DOHH2 (cell line): Measurements from ENCODE around the gene NKAIN2.

ENCODE experiments used
- H3F3A ChIP-seq: fragments of 200-600 bp; sonication (generic), shearing (Covaris generic); 2 replicates; pipeline ENCODE4 v1.6.0; 2016; ENCODE audit warnings: antibody characterized with exemption, mild to moderate bottlenecking; ENCODE audit not compliant: control insufficient read depth, insufficient read depth
- H3K27ac ChIP-seq: fragments of 200-600 bp; sonication (generic); 2 replicates; pipeline ENCODE4 v1.5.1; 2014; ENCODE audit warnings: low read depth, mild to moderate bottlenecking, low read length, moderate library complexity
- H3K27me3 ChIP-seq: fragments of 200-600 bp; sonication (generic); 2 replicates; pipeline ENCODE4 v1.6.1; 2014; ENCODE audit warnings: mild to moderate bottlenecking, low read length, mixed read lengths; ENCODE audit not compliant: control insufficient read depth
- H3K36me3 ChIP-seq: fragments of 200-600 bp; sonication (generic); 2 replicates; pipeline ENCODE4 v1.6.1; 2014; ENCODE audit warnings: mild to moderate bottlenecking, low read length, moderate library complexity, mixed read lengths; ENCODE audit not compliant: control insufficient read depth
- H3K4me1 ChIP-seq: fragments of 200-600 bp; sonication (generic); 2 replicates; pipeline ENCODE4 v1.6.1; 2014; ENCODE audit warnings: mild to moderate bottlenecking, low read length, mixed read lengths; ENCODE audit not compliant: control insufficient read depth
- H3K4me2 ChIP-seq: fragments of 200-600 bp; sonication (generic); 2 replicates; pipeline ENCODE4 v1.6.0; 2014; ENCODE audit warnings: mild to moderate bottlenecking, low read length, moderate library complexity
- H3K4me3 ChIP-seq: fragments of 200-600 bp; sonication (generic); 2 replicates; pipeline ENCODE4 v1.5.1; 2014; ENCODE audit warnings: mild to moderate bottlenecking, low read length, mixed read lengths
- H3K79me2 ChIP-seq: fragments of 200-600 bp; sonication (generic); 2 replicates; pipeline ENCODE4 v1.6.1; 2014; ENCODE audit warnings: mild to moderate bottlenecking, low read length, mixed read lengths; ENCODE audit not compliant: control insufficient read depth
- H3K9me2 ChIP-seq: fragments of 200-600 bp; sonication (generic); replicated peaks from 2 replicates; pipeline ENCODE4 v1.6.1; 2014; ENCODE audit warnings: mild to moderate bottlenecking, low read length, mixed read lengths; ENCODE audit not compliant: control insufficient read depth
- H3K9me3 ChIP-seq: fragments of 200-600 bp; sonication (generic); 2 replicates; pipeline ENCODE4 v1.6.1; 2014; ENCODE audit warnings: antibody characterized with exemption, low read length, mixed read lengths; ENCODE audit not compliant: control insufficient read depth, insufficient read depth
- H4K20me1 ChIP-seq: fragments of 200-600 bp; sonication (generic); 2 replicates; pipeline ENCODE4 v1.6.0; 2014; ENCODE audit warnings: low read depth, mild to moderate bottlenecking, antibody characterized with exemption, low read length, moderate library complexity; ENCODE audit not compliant: control insufficient read depth, insufficient read depth
- EZH2phosphoT487 ChIP-seq: fragments of 200-600 bp; sonication (generic); IDR thresholded peaks from 2 replicates; pipeline ENCODE4 v1.6.1; 2017; ENCODE audit warnings: borderline replicate concordance, mild to moderate bottlenecking, antibody characterized with exemption, low read length, moderate library complexity, mixed read lengths
- TF ChIP-seq, protein P1 (sequence below): fragments of 200-600 bp; sonication (generic); IDR thresholded peaks from one replicate; pipeline ENCODE4 v1.5.1; 2014; ENCODE audit warnings: antibody characterized with exemption, mild to moderate bottlenecking, low read depth, low read length; ENCODE audit not compliant: poor library complexity, severe bottlenecking

The NKAIN2 gene

DNA sequence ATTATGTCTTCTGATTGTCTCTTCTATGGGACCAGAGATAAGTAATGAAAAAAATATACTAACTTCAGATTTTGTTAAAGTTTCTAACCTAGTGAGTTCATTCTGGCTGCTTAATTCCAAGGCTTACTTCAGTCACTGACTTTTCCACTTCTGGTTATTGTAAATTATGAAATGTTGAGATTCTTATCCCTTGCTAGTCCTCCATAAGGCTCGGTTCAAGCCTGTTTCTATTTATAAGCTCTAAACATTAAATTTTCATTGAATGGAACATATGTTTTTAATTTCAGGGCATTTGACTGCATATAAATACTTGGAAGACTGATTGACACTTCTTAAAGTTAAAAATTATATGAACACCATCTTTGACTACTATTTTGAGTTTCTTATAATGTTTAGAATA is 23.6 kb upstream of the NKAIN2 start:
- Histone ChIP-seq H3K9me2 (no peaks in the 10 kb centered on the region), H3F3A (no peaks in the 10 kb centered on the region), H3K4me3 (no peak overlapping the region), H3K36me3 (no peaks in the 10 kb centered on the region), H3K79me2 (no peaks in the 10 kb centered on the region), H3K9me3 (no peaks in the 10 kb centered on the region), H3K27ac (no peak overlapping the region), H3K4me1 (no peaks in the 10 kb centered on the region), H3K27me3 (no peaks in the 10 kb centered on the region), H3K4me2 (no peak overlapping the region), H4K20me1 (no peaks in the 10 kb centered on the region)
- TF ChIP-seq, protein P1, sequence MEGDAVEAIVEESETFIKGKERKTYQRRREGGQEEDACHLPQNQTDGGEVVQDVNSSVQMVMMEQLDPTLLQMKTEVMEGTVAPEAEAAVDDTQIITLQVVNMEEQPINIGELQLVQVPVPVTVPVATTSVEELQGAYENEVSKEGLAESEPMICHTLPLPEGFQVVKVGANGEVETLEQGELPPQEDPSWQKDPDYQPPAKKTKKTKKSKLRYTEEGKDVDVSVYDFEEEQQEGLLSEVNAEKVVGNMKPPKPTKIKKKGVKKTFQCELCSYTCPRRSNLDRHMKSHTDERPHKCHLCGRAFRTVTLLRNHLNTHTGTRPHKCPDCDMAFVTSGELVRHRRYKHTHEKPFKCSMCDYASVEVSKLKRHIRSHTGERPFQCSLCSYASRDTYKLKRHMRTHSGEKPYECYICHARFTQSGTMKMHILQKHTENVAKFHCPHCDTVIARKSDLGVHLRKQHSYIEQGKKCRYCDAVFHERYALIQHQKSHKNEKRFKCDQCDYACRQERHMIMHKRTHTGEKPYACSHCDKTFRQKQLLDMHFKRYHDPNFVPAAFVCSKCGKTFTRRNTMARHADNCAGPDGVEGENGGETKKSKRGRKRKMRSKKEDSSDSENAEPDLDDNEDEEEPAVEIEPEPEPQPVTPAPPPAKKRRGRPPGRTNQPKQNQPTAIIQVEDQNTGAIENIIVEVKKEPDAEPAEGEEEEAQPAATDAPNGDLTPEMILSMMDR, result no peak
- TF ChIP-seq EZH2phosphoT487, result no peak

DNA sequence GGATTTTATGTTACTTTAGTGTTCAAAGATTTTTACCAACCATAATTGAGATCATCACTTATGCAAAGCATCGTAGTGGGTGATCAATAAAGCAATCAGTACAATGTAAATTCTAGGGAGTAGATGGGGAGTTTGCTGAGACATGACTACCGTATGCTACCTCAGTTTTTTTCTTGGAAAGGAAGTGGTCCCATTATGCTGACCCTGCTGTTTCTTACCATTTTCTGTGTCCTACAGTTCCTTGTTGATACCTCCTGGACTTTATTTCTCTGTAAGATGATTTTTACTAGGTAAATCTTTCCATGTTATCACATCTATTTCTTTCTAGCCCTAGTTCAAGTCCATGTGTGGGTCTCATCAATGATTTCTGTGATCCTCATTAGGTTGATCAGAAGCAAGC is 19.3 kb upstream of the NKAIN2 start:
- H3K9me2 ChIP-seq, result no peaks in the 10 kb centered on the region
- H4K20me1 ChIP-seq, result no peaks in the 10 kb centered on the region
- no peaks in the 10 kb centered on the region for H3K79me2 ChIP-seq
- H3K36me3 ChIP-seq, result no peaks in the 10 kb centered on the region
- no peak overlapping the region for H3K4me2 ChIP-seq
- H3K27me3 ChIP-seq, result no peaks in the 10 kb centered on the region
- H3K4me1 ChIP-seq, result no peaks in the 10 kb centered on the region
- H3K4me3 ChIP-seq, result no peak overlapping the region
- no peaks in the 10 kb centered on the region for H3K9me3 ChIP-seq
- TF ChIP-seq, protein P1, result no peak
- no peak for TF ChIP-seq EZH2phosphoT487
- no peaks in the 10 kb centered on the region for H3F3A ChIP-seq
- H3K27ac ChIP-seq, result no peak overlapping the region

DNA sequence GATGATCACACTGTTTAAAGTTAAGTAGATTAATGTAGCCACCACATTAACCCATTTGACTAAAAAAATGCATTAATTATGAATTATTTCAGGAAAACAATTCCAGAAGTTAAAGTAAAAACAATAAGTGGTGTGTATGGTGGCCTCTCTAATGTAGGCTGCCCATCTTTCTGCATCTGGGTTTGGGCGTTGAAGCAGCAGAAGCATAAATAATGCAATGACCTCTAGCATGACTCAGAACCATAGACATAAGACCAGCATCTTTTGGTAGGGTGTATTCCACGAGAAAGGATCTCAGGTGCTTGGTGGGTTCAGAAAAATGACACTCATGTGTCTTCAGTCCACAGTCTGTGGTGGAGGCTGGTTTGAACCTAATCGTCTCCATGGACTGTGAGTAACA is 18.6 kb upstream of the NKAIN2 start:
- Histone ChIP-seq H4K20me1 (no peaks in the 10 kb centered on the region), H3K9me3 (no peaks in the 10 kb centered on the region), H3K36me3 (no peaks in the 10 kb centered on the region), H3K4me2 (no peak overlapping the region), H3K9me2 (no peaks in the 10 kb centered on the region), H3K4me1 (no peaks in the 10 kb centered on the region), H3K79me2 (no peaks in the 10 kb centered on the region), H3K27ac (no peak overlapping the region), H3F3A (no peaks in the 10 kb centered on the region), H3K4me3 (no peak overlapping the region), H3K27me3 (no peaks in the 10 kb centered on the region)
- TF ChIP-seq EZH2phosphoT487, result no peak
- TF ChIP-seq, protein P1, result no peak

GRCh38 chr6:123788319-123788718 is 15.3 kb upstream of the NKAIN2 start:
- Histone ChIP-seq H3K36me3 (no peaks in the 10 kb centered on the region), H3F3A (no peaks in the 10 kb centered on the region), H3K27me3 (no peaks in the 10 kb centered on the region), H3K79me2 (no peaks in the 10 kb centered on the region), H3K4me1 (no peaks in the 10 kb centered on the region), H3K9me2 (no peaks in the 10 kb centered on the region), H3K4me3 (no peak overlapping the region), H4K20me1 (no peaks in the 10 kb centered on the region), H3K4me2 (no peak overlapping the region), H3K27ac (no peak overlapping the region), H3K9me3 (no peaks in the 10 kb centered on the region)
- TF ChIP-seq EZH2phosphoT487, result no peak
- TF ChIP-seq, protein P1, result no peak
